ENCODE results near the gene UPP2.

UPP2 gene

DNA sequence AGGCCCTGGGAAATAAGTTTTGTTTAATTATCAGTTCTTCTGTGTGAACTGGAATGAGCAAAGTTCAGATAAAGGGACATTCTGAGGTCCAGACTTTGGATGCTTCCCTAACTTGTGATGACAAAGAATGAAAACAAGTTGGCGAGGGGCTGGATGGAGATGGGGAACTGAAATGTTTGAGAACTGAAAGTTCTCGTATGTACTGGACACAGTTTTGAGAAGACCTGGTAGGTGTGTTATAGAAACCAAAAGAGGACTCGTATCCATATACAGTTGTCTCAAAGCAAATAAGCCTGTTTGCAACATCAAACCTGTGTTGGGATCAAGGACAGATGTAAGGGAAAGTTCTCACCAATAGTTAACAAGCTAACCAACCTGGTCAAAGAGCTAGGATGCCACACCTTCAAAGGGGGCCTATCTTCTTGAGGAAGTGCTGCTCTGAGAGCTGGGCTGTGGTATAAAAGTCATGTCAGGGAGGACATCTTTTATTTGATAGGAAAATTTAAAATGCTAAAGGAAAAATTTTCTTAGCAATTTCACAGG lies at the start of gene UPP2:
Gene UPP2 (plus strand): TSS at position 493 of the 543 bp plus-strand sequence. CDS start 188 bp downstream, outside the sequence.
- Mint-ChIP-seq H3K27me3 (no peaks in the 10 kb centered on the region), H3K9me3 (no peaks in the 10 kb centered on the region), H3K27ac (no peak within 1 kb of the TSS), H3K4me3 (no peak within 1 kb of the TSS), H3K36me3 (no peaks in the 10 kb centered on the region), H3K4me1 (no peaks in the 10 kb centered on the region)
- ATAC-seq (replicated peaks) (peak; percentile 64 to 73), DNase-seq (no peak)

DNA sequence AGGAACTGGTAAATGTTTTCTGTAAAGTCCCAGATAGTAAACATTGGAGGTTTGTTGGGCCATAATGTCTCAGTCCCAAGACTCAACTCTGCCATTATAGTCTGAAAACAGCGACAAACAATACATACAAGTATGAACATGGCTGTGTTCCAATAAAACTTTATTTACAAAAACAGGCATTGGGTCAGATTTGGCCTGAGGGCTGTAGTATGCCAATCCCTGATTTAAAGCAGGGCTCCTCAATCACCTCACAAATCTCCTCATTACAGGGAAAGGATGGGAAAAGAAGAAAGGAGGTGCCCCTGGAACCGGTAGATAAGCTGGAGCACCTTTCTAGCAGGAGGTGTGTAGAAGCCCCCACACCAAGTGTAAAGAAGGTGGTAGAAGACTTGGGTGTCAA lies 48.9 kb upstream of the UPP2 start:
- Mint-ChIP-seq H3K36me3 (no peaks in the 10 kb centered on the region), H3K4me1 (no peaks in the 10 kb centered on the region), H3K27ac (no peak overlapping the region), H3K27me3 (peaks cover 0 to 4% of the 10 kb centered on the region in 2 donors), H3K4me3 (no peak overlapping the region), H3K9me3 (peaks cover 0 to 2% of the 10 kb centered on the region in 2 donors)
- ATAC-seq (replicated peaks) (no peak), DNase-seq (no peak)

DNA sequence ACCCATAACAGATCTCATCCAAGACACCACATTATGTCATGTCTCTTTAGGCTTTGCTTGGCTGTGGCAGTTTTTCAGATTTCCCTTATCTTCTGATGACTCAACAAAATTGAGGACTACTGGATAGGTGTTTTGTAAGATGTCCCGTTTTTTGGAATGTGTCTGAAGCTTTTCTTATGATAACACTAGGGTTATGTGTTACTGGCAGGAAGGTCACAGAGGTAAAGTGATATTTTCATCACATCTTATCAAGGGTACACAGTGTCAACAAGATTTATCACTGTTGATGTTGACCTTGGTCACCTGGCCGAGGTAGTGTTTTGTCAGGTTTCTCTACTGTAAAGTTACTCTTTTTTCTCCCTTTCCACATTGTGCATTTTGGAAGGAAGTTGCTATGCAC lies 44.8 kb upstream of the UPP2 start:
- no peaks in the 10 kb centered on the region for H3K36me3 Mint-ChIP-seq
- H3K27me3 Mint-ChIP-seq: peaks cover 0 to 3% of the 10 kb centered on the region in 2 donors
- no peaks in the 10 kb centered on the region for H3K9me3 Mint-ChIP-seq
- no peak for DNase-seq
- no peaks in the 10 kb centered on the region for H3K4me1 Mint-ChIP-seq
- no peak for ATAC-seq (replicated peaks)
- no peak overlapping the region for H3K27ac Mint-ChIP-seq
- H3K4me3 Mint-ChIP-seq: no peak overlapping the region

DNA sequence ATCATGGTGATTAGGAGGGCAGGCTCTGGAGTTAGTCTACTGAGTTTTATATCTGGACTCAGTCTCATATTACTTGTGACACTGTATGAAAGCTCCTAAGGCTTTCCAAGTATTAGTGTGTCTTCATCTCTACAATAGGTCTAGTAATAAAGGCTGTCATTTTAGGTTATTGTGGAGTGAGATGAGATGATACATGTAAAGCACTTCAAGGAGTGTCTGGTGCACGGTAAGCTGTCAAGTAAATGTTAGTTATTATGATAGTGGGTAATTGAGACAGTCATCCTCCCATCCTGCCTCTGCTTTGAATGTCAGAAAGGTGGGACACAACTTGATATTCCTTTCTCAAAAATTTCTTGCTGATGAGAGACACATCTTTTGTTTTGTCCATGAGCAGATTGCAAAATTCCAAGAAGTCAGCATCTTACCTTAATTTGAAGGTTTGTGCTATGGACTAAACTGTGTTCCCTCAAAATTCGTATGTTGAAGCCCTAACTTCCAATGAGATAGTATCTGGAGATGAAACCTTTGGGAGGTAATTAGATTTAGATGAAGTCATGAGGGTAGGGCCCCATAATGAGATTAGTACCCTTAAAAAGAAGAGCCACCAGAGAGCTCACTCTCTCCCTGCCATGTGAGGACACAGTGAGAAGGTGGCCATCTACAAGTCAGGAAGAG lies 41.4 kb upstream of the UPP2 start:
- no peak overlapping the region for H3K4me3 Mint-ChIP-seq
- H3K27ac Mint-ChIP-seq: no peak overlapping the region
- ATAC-seq (replicated peaks) (no peak), DNase-seq (no peak)
- no peaks in the 10 kb centered on the region for H3K4me1 Mint-ChIP-seq
- H3K9me3 Mint-ChIP-seq: no peaks in the 10 kb centered on the region
- H3K36me3 Mint-ChIP-seq: no peaks in the 10 kb centered on the region
- peaks cover 0 to 3% of the 10 kb centered on the region in 2 donors for H3K27me3 Mint-ChIP-seq

DNA sequence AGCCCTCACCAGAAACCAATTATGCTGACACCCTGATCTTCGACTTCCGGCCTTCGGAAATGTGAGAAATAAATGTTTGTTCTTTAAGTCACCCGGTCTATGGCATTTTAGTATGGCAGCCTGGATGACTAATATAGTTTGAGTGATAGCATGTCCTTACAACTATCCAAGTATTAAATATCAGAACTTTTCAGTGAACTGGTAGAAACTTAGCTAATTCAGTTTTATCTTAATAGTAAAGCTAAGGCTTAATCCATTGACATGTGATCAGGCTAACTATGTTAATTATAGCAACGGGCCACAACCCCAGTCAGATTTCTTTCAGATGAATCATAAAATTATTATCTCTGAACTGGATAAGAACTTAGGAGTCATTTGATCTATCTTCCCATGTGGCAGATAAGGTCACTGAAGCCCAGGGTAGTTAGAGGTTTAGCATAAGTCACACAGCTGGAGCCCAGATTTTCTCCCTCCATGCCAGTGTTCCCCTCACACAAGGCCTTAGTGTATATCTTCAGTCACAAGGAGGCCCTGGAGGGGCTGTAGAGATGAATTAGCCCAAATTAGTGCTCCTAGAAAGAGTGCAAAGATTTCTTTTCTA lies 40.7 kb upstream of the UPP2 start:
- H3K27me3 Mint-ChIP-seq: peaks cover 0 to 3% of the 10 kb centered on the region in 2 donors
- ATAC-seq (replicated peaks): no peak
- H3K9me3 Mint-ChIP-seq: no peaks in the 10 kb centered on the region
- H3K4me1 Mint-ChIP-seq: no peaks in the 10 kb centered on the region
- H3K4me3 Mint-ChIP-seq: no peak overlapping the region
- H3K27ac Mint-ChIP-seq: no peak overlapping the region
- DNase-seq: no peak
- no peaks in the 10 kb centered on the region for H3K36me3 Mint-ChIP-seq

DNA sequence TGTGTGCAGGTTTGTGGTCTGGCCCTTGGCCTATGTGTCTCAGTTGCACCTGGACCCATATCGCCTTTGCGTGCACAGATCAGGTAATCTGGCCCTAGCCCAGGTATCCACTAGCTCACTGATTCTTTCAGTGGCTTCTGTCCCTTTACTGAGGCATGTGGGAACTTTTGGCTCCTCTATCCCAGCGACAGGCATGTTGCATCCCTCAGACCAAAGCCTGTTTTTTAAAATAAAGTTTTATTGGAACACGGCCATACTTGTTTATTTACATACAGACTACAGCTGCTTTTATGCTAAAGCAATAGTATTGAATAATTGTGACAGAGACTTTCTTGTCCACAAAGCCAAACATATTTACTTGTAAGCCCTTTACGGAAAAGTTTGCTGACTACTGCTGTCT lies 39.9 kb upstream of the UPP2 start:
- no peaks in the 10 kb centered on the region for H3K36me3 Mint-ChIP-seq
- peaks cover 0 to 3% of the 10 kb centered on the region in 2 donors for H3K27me3 Mint-ChIP-seq
- H3K4me3 Mint-ChIP-seq: no peak overlapping the region
- H3K27ac Mint-ChIP-seq: no peak overlapping the region
- ATAC-seq (replicated peaks): no peak
- no peaks in the 10 kb centered on the region for H3K9me3 Mint-ChIP-seq
- H3K4me1 Mint-ChIP-seq: no peaks in the 10 kb centered on the region
- no peak for DNase-seq

DNA sequence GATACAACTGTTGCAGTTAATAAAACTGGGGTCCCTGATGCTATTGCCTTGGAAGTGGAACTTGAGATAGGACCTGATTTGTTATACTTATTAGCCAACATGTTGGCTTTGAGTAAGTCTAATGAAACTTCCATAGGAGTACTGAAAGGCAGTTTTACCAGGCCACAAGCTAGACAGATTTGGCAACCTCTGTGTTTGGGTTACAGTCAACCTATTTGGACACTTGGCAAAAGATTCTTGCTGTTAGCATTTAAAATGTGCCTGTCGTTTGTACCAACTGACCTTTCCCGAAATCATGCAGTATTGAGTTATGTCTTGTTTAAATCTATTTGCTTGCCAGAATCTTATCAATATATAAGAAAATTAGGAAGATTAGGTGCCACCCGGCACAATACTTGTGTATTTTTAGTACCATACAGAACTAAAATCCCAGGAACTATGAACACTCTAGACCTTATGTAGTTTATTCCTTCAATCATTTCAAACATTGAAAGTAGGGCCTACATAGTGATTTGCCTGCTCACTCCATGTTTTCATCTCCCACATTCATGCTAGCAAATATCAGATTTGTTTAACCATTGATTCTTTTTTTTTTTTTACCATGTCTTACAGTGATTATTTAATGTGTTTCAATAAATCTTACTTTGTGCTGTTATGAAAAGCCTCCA lies 35.5 kb upstream of the UPP2 start:
- no peak for ATAC-seq (replicated peaks)
- Mint-ChIP-seq H3K4me1 (no peaks in the 10 kb centered on the region), H3K36me3 (no peaks in the 10 kb centered on the region)

DNA sequence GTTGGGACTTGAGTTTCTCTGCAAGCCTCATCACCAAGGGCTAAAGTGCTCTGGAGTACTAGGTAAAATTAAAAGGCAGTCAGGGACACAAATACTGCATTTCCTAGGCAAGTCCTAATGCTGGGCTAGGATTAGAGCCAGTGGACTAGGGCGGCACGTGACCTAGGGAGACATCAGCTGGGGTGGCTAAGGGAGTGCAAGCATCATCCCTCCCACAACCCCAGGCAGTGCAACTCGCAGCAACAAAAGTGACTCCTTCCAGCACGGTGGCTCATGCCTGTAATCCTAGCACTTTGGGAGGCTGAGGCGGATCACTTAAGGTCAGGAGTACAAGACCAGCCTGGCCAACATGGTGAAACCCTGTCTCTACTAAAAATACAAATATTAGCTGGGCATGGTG lies 30.7 kb upstream of the UPP2 start:
- Mint-ChIP-seq H3K4me3 (no peak overlapping the region), H3K9me3 (peaks cover 0 to 5% of the 10 kb centered on the region in 2 donors), H3K36me3 (no peaks in the 10 kb centered on the region), H3K4me1 (no peaks in the 10 kb centered on the region), H3K27ac (no peak overlapping the region), H3K27me3 (peaks cover 4 to 13% of the 10 kb centered on the region in 2 donors)
- ATAC-seq (replicated peaks) (no peak), DNase-seq (no peak)

More for the DNA sequence above, 35.5 kb upstream of the UPP2 start:
- Mint-ChIP-seq H3K27me3 (peaks cover 0 to 3% of the 10 kb centered on the region in 2 donors), H3K9me3 (no peaks in the 10 kb centered on the region), H3K27ac (no peak overlapping the region), H3K4me3 (no peak overlapping the region)
- DNase-seq: no peak

DNA sequence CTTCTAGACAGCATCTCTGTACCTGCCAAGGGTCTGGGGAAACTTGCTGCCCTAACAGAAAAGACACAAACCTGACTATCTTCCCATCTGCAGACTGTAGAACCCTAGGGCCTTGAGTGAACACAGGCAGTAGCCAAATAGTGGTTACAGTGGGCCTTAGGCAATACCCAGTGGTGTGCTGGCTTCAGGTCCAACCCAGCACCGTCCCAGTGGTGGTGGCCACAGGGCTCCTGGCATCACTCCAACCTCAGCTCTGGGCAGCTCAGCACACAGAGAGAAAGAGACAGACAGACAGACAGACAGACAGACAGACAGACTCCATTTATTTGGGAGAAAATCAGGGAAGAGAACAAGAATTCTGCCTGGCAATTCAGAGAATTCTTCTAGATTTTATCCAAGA lies 29.3 kb upstream of the UPP2 start:
- DNase-seq (no peak), ATAC-seq (replicated peaks) (no peak)
- no peak overlapping the region for H3K27ac Mint-ChIP-seq
- no peaks in the 10 kb centered on the region for H3K4me1 Mint-ChIP-seq
- H3K4me3 Mint-ChIP-seq: no peak overlapping the region
- peaks cover 4 to 10% of the 10 kb centered on the region in 2 donors for H3K9me3 Mint-ChIP-seq
- peaks cover 7 to 22% of the 10 kb centered on the region in 2 donors for H3K27me3 Mint-ChIP-seq
- H3K36me3 Mint-ChIP-seq: peaks cover 0 to 4% of the 10 kb centered on the region in 2 donors

DNA sequence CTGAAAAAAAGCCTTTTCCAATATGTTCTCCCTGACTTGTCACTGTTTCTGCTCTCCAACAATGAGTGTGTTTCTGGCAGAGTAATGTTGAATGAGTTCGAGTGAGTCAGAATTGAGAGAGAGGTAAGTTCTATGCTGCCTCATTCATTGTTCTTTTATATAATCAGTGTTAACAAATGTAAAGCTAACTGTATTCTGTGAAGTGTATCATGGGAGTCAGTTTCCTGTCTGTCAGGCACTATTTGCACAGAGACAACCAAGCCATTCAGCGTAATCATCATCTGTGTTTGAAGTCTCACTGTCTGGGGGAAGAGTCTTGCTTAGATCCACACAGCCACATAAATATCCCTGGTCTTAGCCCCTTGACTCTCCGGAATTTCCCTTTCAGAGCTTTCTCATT lies 22.0 kb upstream of the UPP2 start:
- Mint-ChIP-seq H3K36me3 (peaks cover 0 to 4% of the 10 kb centered on the region in 2 donors), H3K4me1 (no peaks in the 10 kb centered on the region), H3K27ac (no peak overlapping the region), H3K4me3 (no peak overlapping the region), H3K9me3 (peaks cover 10 to 19% of the 10 kb centered on the region in 2 donors), H3K27me3 (peaks cover 8 to 22% of the 10 kb centered on the region in 2 donors)
- no peak for ATAC-seq (replicated peaks)
- DNase-seq: no peak

DNA sequence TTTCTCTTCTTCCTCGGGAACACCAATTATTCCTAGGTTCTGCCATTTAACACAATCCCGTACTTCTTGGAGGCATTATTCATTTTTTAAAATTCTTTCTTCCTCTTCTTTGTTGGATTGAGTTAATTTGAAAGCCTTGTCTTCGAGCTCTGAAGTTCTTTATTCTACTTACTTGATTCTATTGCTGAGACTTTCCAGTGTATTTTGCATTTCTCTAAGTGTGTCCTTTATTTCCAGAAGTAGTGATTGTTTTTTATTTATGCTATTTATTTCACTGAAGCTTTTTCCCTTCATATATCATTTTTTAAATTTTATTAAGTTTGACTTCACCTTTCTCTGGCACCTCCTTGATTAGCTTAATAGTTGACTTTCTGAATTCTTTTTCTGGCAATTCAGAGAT lies 13.6 kb upstream of the UPP2 start:
- Mint-ChIP-seq H3K27ac (no peak overlapping the region), H3K4me3 (no peak overlapping the region), H3K27me3 (peaks cover 12 to 13% of the 10 kb centered on the region in 2 donors), H3K9me3 (peaks cover 10 to 21% of the 10 kb centered on the region in 2 donors), H3K36me3 (peaks cover 2 to 3% of the 10 kb centered on the region in 2 donors), H3K4me1 (no peaks in the 10 kb centered on the region)
- no peak for DNase-seq
- ATAC-seq (replicated peaks): no peak

DNA sequence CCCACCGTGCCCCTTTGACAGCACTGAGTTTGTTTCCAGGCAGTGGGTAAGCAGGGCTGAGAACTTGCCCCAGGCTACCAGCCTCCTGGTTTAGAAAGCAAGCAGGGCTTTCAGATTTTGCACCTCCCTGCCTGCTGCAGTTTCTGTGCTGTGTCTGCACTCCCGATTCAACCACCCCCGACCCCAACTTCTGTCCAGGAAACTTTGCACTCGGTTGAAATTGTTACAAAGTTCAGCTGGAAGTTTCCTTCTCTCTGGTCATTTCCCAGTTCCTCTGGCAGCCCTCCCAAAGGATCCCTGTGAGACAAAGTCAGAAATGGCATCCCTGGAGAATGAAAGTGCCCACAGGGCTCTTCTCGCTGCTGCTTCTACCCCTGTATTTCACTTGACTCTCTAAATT lies 12.4 kb upstream of the UPP2 start:
- Mint-ChIP-seq H3K9me3 (peaks cover 10 to 21% of the 10 kb centered on the region in 2 donors), H3K4me3 (no peak overlapping the region), H3K36me3 (peaks cover 2 to 3% of the 10 kb centered on the region in 2 donors), H3K27ac (no peak overlapping the region), H3K4me1 (no peaks in the 10 kb centered on the region), H3K27me3 (peaks cover 12 to 13% of the 10 kb centered on the region in 2 donors)
- ATAC-seq (replicated peaks) (no peak), DNase-seq (no peak)

DNA sequence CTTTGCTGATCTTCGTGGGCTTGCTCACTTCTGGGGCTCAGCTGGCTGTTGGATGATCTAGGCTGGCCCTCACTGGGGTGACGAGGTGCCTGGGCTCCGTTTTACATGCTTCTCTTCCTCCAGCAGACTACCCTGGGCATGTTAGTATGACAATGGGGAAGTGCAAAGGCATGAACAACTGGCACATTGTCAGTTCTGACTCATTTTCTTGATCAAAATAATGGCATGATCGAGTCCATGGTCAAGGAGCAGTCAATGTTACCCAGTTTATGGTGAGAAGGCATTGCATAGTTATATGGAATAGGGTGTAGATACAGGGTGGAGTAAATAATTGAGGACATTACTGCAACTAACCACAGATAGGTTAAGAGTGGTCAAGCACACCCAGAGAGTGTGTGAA lies 10.0 kb upstream of the UPP2 start:
- H3K36me3 Mint-ChIP-seq: peaks cover 2 to 3% of the 10 kb centered on the region in 2 donors
- no peak overlapping the region for H3K4me3 Mint-ChIP-seq
- ATAC-seq (replicated peaks) (no peak), DNase-seq (no peak)
- H3K9me3 Mint-ChIP-seq: peaks cover 10 to 17% of the 10 kb centered on the region in 2 donors
- no peaks in the 10 kb centered on the region for H3K4me1 Mint-ChIP-seq
- H3K27ac Mint-ChIP-seq: no peak overlapping the region
- peaks cover 12 to 13% of the 10 kb centered on the region in 2 donors for H3K27me3 Mint-ChIP-seq

DNA sequence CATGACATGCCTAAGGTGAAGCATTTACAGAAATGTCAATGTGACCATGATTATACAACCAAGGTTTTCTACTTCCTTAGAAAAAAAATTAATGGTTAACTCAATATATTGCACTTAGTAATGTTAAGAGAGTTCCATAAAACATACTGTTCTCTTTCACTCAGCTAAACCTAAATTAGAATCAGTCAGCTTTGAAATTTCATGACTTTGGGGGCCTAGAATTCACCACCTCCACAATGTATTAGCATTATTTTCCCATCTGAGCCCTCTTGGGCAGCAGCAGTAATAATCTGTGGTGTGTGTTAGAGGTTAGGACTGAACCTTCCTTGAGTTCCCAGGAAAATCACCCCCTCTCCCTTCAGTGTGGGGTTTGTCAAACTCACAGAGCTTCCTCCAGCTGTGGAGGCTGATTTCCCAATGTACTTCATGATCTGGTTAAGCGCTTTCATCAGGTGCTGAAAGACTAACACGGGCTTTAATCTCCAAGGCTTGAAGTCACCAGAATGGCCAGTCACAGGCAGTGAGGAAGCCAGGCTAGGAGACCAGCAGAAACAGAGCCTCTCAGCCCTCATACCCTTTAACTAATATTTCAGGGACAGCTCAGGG lies 7.1 kb upstream of the UPP2 start:
- H3K9me3 Mint-ChIP-seq: peaks cover 0 to under 1% of the 10 kb centered on the region in 2 donors
- DNase-seq: no peak
- no peak overlapping the region for H3K4me3 Mint-ChIP-seq
- H3K27ac Mint-ChIP-seq: no peak overlapping the region
- no peaks in the 10 kb centered on the region for H3K36me3 Mint-ChIP-seq
- peak; percentile 22 to 39 for ATAC-seq (replicated peaks)
- H3K4me1 Mint-ChIP-seq: no peaks in the 10 kb centered on the region
- H3K27me3 Mint-ChIP-seq: peaks cover 0 to 1% of the 10 kb centered on the region in 2 donors

Measured in stimulated activated naive B cell treated with anti-CD40 and anti-IgM and Interleukin-4, amounts not matched to agents 10 μg/mL and 1 μg/mL and 100 μg/mL, for 72 hours (primary cell).